Stimulated activated CD8-positive, alpha-beta memory T cell treated with anti-CD3 and anti-CD28 coated beads, Interleukin-2, amount 100 ng/mL, for 48 hours (primary cell): Measurements from ENCODE around the gene STAB2.

ENCODE experiments used
- DNase-seq, 2 donors: peaks; one replicate each; pipeline ENCODE4 v3.0.0-alpha.2; 2020; ENCODE audit warnings: low read depth in 2 of 2

The STAB2 gene

DNA sequence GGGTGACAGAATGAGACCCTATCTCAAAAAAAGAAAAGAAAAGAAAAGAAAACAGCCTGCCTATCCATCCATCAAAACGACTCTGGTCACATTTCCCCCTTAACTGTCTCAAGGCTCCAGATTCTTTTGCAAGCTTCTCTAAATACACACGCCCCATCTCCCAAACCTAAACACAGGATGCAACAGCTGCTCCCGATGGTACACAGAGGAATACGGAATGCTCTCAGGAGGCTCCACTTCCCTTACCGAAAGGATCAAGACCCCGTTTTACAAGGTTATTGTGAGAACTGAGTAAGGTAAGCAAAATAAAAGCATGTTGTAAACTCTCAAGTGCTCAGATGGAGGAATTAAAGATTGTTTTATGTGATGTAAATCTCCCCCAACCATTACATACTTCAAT lies 191.7 kb downstream of the STAB2 start:
- no peak for DNase-seq

DNA sequence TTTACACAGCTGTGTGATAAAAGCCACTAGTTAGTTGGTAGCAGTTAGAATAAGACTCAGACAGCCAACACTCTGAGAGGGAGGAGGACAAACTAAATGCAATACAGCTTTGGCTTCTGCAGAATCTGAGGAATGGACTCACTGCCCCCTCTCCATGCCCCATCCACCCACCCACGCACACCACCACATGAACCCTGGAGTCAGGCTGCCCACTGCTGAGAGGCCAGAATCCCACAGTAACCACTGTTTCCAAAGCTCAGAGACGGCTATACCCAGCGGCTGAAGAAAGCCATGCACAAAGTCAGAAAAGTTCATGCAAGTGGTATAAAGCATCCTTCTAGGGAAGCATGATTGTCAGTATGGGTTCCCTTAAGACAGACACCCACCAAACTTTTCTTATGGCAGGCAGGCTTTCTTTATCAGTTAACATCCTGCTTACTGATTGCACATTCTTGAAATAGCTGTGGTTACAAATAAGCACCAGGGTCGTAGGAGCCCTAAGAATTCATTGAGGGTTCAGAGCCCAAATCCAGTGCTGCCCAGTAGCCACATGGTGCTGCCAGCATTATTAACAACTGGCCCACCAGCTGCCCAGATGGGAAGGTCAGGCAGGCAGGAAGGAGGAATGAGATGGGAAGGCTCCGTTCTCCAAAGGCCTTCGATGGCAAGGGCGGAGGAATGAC lies 192.5 kb downstream of the STAB2 start:
- DNase-seq, result no peak

GRCh38 chr12:103780093-103780440 lies 193.0 kb downstream of the STAB2 start:
- no peak for DNase-seq

GRCh38 chr12:103780992-103781391 lies 193.9 kb downstream of the STAB2 start:
- DNase-seq, result no peak

- DNase-seq, result no peak
Observed at GRCh38 chr12:103782399-103782798, 195.3 kb downstream of the STAB2 start.

- DNase-seq, result no peak
Observed at GRCh38 chr12:103783744-103784664, 196.9 kb downstream of the STAB2 start.

DNA sequence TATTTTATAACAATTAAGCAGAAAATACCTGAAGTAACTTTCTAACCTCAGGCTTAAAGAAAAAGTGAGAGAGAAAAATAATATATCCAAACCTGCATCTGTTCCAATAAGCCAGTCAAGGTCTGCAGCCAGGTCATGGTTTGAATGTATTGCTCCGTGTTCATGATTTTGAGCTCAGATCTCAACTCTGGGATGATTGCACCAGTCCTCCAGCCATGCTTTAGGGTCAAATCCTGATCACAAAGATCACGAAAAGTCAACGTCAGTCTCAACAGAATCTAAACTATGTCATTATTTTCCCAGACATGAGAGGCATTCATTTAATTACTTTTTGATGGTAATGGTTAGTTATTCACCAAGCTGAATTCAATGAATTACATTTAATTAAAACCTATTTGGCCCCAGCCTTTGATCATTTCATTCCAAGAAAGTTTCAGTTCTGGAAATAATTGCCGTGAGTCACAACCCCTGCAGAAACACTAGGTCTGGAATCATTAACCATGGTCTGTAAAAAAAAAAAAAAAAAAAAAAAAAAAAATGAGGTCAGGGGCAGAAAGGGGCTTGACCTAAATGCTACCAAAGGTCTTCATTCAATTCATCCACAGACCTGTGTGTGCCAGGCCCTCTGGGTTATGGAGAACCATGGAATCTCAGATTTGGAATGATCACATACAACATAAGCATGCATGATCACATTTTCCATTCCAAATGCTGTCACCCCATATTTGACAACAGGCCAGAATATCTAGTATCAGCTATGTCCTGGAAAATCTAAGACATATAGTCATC lies 198.4 kb downstream of the STAB2 start:
- DNase-seq, result no peak

DNA sequence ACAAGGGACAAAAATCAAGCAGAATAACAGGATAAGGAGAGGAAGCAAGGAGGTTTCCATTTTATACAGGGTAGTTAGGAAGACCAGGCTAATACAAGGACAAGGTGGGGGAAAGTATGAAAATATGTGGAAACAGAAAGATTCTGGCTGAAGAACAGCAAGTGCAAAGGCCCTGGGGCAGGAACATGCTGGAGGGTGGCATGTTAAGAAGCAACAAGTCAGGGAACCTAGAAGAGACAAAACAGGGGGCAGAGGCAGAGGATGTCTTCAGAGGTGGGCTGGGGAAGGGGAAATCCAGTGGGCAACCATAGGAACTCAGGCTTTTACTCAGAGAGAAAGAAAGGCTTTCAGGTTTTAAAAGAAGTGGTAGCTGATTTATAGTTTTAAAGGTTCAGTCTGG lies 199.1 kb downstream of the STAB2 start:
- DNase-seq, result no peak

GRCh38 chr12:103791350-103791920 lies 204.4 kb downstream of the STAB2 start:
- DNase-seq, result no peak

DNA sequence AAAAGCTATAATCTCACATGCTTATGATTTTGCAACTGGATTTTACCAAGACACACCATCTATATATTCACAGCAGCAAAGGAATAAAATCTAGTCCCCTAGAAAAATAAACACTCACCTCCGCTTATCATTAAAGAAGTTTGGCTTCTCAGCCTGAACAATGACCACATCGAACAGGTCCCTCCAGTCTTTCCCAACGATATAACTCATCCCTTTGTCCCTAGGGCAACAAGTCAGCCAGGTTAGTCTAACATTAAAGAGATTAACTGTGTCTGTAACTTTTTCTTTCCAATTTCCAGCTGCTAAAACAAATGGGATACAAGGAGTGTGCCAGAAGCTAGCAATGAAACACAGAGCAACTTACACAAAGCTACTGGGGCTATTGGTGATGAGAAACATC lies 206.0 kb downstream of the STAB2 start:
- DNase-seq, result no peak

- DNase-seq, result no peak
Observed at GRCh38 chr12:103793512-103794045, 206.5 kb downstream of the STAB2 start.

DNA sequence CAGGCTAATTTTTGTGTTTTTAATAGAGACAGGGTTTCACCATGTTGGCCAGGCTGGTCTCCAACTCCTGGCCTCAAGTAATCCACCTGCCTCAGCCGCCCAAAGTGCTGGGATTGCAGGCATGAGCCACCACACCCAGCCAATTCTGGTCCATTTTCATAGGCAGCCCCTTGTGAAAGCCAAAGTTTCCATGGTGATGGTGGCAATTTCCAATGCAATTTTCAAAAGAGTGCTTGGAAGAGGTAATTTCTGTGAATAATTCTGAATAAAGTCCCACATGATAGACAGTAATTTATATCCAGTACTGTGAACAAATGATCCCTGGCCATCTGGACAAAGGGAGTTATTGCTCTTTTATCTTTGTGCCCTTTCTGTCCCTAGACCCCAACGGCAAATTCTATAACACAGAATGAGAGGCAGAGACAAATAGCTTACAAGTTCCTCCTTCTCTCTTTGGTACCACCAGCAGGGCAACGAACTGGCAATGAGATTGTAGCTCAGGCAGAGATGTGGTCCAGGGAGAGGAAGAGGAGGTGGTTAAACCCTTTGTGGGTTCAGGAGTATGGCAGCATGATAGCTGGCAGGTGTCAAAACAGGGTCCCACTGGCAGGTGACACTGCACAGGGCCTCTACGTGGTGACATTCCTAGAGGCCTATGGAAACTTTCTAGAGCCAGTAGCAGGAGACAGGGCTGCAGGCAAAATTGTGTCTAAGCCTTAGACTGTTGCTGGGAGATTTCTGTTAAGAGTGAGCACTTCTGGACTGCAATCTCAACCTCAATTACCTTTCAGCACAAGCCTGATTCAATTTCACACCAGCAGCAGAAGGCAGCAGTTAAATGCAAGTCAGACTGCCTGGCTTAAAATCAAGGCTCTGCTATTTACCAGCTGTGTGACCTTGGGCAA lies 207.5 kb downstream of the STAB2 start:
- no peak for DNase-seq

GRCh38 chr12:103798586-103798985 lies 211.5 kb downstream of the STAB2 start:
- no peak for DNase-seq

DNA sequence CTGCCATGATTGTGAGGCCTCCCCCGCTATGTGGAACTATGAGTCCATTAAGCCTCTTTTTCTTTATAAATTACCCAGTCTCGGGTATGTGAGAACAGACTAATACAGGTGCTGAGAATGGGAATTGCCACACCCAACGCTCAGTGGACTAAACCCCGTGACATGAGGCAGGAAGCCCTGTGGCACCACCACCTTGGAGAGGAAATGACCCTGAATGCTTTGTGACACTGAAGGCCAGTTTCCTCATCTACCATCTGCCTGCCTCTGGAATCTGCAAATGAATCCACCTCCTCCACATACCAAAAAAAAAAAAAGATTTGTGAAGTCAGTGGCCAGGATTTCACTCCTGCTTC lies 212.4 kb downstream of the STAB2 start:
- no peak for DNase-seq

DNA sequence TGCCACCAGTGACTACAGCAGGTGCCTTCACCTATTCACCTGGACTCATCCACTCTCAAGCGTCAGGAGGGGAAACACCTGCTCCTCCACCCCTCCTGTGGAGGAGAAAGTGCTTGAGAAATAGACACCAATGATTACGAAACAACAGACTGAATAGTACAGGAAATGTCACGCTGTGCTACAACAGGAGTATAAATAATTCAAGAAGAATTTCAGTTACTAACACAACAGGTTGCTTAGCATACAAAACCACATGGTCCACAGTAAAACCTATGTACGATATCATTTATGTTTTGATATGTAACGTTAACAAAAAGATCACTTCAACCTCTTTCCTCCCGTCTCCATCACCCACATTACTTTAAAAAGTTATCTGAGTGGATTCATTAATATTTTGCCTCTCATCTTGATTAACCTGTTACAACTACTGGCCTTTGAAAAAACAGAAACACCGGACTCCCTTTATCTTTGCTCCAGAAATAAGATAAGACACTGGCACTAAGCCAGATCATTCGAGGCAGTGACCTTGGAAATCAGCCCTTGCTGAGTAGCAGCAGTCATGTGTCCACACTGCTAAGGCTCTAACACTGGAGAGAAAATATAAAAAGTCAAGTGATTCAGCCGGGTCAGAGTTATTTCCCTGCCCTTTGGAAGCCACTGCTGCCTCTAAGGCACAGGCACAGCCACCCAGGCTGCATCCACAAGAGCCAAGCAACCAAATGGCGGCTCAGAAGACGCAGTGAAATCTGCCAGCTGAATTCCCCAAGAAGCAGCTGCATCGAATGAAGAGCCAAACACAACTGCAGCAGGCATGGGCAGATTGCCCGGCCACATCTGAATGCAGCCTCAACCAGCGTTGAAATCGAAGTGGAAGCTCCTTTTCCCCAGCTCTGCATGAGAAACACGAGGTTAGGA lies 213.0 kb downstream of the STAB2 start:
- DNase-seq, result no peak

DNA sequence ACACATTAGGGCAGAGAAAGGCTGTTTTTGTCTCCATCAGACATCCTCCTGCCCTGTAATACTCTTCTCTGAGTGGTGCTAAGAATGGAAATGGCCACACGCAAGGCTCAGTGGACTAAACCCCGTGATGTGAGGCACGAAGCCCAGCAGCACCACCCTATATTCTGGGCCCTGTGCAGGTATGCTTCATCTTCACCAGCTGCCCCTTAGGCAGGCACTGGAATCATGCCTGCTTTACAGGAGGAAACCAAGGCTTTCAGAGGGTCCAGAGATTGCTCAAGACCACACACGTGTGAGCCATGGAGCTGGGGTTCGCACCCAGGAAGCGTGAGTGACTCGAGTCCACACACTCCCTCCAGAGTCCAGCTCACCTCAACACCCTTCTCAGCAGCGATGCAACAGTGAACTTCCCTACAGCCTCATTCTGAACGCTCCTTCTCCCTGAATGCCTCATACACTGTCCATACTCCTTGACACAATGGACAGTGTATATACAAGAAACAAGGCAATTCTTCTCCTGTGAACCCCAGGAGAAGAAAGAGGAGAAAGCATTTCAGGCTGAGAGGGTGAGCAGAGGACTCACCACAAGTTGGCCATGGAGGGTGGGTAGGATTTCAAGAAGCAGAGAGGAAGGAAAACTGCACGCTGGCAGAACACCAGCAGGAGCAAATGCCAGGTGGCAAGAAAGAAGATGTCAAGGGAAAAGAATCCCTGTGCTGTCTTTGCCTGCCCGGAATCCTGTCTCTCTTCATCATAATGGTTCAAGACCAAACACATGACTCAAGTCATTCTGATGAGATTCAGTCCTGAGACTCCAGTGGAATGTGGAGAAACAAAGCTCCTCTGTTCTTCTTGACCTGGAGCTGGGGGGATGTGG lies 214.9 kb downstream of the STAB2 start:
- DNase-seq, result no peak

DNA sequence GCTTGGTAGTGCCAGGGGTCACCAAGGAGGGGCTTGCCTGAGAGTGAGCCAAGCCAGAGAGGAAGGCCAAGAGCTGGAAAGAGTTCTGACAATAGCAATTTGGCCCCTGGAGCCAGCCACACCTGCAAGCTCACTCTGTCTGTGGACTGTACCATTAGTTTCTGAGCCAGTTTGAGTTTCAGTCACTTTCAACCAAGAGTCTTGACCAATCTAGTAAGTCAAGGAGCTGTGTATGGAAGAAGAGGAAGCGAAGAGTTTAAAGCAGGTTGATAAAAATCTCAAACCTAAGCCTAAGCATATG lies 215.5 kb downstream of the STAB2 start:
- DNase-seq, result no peak

DNA sequence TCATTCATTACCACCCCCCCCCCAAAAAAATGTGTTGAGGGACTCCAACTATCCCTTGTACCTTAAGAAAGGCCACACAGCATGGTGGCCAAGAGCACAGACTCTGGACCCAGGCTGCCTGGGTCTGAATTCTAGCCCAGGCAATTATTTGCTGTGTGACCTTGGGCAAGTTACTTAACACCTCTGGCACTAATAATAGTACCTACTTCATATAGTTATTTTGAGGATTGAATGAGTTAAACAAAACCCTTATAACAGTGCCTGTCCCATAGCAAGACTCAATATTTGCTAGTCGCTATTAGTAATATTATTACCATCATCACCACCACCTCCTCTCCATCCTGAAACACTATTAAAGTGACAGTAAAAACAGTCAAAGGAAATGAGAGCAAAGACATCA lies 216.8 kb downstream of the STAB2 start:
- no peak for DNase-seq
